Measurements from ENCODE around the gene DALRD3.

Gene DALRD3

GRCh38 chr3:48989126-48989795, 29.1 kb downstream of the DALRD3 start:
- Histone ChIP-seq H3K36me3 (ENCODE audit: control insufficient read depth in 1 of 2, insufficient read depth in 2 of 2, low read length in 2 of 2) (peaks cover 5 to 9% of the 10 kb centered on the region in 2 experiments), H3K27ac (ENCODE audit: low read depth, low read length) (peak overlapping the region; percentile 82), H4K8ac (ENCODE audit: low read depth, low read length) (peak overlapping the region; percentile 66), H3K4me1 (ENCODE audit: control insufficient read depth in 1 of 2, insufficient read depth in 2 of 2, low read length in 2 of 2) (peaks cover 13 to 15% of the 10 kb centered on the region in 2 experiments), H3K9ac (ENCODE audit: low read length) (peak overlapping the region; percentile 11), H3K79me1 (ENCODE audit: low read length) (peaks cover 10% of the 10 kb centered on the region), H4K12ac (ENCODE audit: low read depth, low read length) (peak overlapping the region; percentile 46), H3K14ac (ENCODE audit: low read length) (peak overlapping the region; percentile 54), H2AK5ac (ENCODE audit: low read length) (peak overlapping the region; percentile 44), H3K27me3 (ENCODE audit: insufficient read depth, low read length) (no peaks in the 10 kb centered on the region), H2BK5ac (ENCODE audit: low read depth, low read length, poor library complexity) (peak overlapping the region; percentile 59), H2BK120ac (ENCODE audit: insufficient read depth, low read length, poor library complexity) (peak overlapping the region; percentile 41), H3K4ac (ENCODE audit: low read depth, low read length) (no peak overlapping the region), H3K79me2 (ENCODE audit: control insufficient read depth, insufficient read depth, low read length, poor library complexity) (peaks cover 3% of the 10 kb centered on the region), H3K4me2 (ENCODE audit: low read length) (peak overlapping the region; percentile 89), H3K18ac (ENCODE audit: low read length) (peak overlapping the region; percentile 47), H3K9me3 (ENCODE audit: insufficient read depth, low read depth, low read length) (no peaks in the 10 kb centered on the region), H4K91ac (ENCODE audit: low read depth, low read length) (peak overlapping the region; percentile 41), H2BK12ac (ENCODE audit: low read length) (peak overlapping the region; percentile 51), H2AFZ (ENCODE audit: insufficient read depth, low read length, poor library complexity) (no peak overlapping the region), H3K23ac (ENCODE audit: low read length) (no peak overlapping the region), H3K4me3 (ENCODE audit: low read depth, low read length) (peak overlapping the region; percentile 78)
- no peak for DNase-seq
- no CpG with 5 or more reads among the region's 21 CpGs for WGBS (ENCODE audit: extremely low coverage, insufficient coverage, insufficient read length)

- Histone ChIP-seq H3K4me1 (ENCODE audit: control insufficient read depth in 1 of 2, insufficient read depth in 2 of 2, low read length in 2 of 2) (peaks cover 11 to 13% of the 10 kb centered on the region in 2 experiments), H2AFZ (ENCODE audit: insufficient read depth, low read length, poor library complexity) (no peak overlapping the region), H2BK120ac (ENCODE audit: insufficient read depth, low read length, poor library complexity) (no peak overlapping the region), H3K14ac (ENCODE audit: low read length) (no peak overlapping the region), H3K4ac (ENCODE audit: low read depth, low read length) (no peak overlapping the region), H4K8ac (ENCODE audit: low read depth, low read length) (no peak overlapping the region), H3K4me3 (ENCODE audit: low read depth, low read length) (no peak overlapping the region), H3K27ac (ENCODE audit: low read depth, low read length) (no peak overlapping the region), H3K23ac (ENCODE audit: low read length) (no peak overlapping the region), H4K12ac (ENCODE audit: low read depth, low read length) (no peak overlapping the region), H3K4me2 (ENCODE audit: low read length) (no peak overlapping the region), H4K91ac (ENCODE audit: low read depth, low read length) (no peak overlapping the region), H3K9me3 (ENCODE audit: insufficient read depth, low read depth, low read length) (no peaks in the 10 kb centered on the region), H2BK12ac (ENCODE audit: low read length) (no peak overlapping the region), H3K79me1 (ENCODE audit: low read length) (peaks cover 10% of the 10 kb centered on the region), H2AK5ac (ENCODE audit: low read length) (no peak overlapping the region), H3K79me2 (ENCODE audit: control insufficient read depth, insufficient read depth, low read length, poor library complexity) (peaks cover 3% of the 10 kb centered on the region), H2BK5ac (ENCODE audit: low read depth, low read length, poor library complexity) (no peak overlapping the region), H3K9ac (ENCODE audit: low read length) (peak overlapping the region; percentile 28), H3K27me3 (ENCODE audit: insufficient read depth, low read length) (no peaks in the 10 kb centered on the region), H3K36me3 (ENCODE audit: control insufficient read depth in 1 of 2, insufficient read depth in 2 of 2, low read length in 2 of 2) (peaks cover 24 to 34% of the 10 kb centered on the region in 2 experiments), H3K18ac (ENCODE audit: low read length) (no peak overlapping the region)
- no peak for DNase-seq
- no CpG with 5 or more reads among the region's 7 CpGs for WGBS (ENCODE audit: extremely low coverage, insufficient coverage, insufficient read length)
These were observed 32.5 kb downstream of the DALRD3 start for GRCh38 chr3:48985831-48986376.

DNA sequence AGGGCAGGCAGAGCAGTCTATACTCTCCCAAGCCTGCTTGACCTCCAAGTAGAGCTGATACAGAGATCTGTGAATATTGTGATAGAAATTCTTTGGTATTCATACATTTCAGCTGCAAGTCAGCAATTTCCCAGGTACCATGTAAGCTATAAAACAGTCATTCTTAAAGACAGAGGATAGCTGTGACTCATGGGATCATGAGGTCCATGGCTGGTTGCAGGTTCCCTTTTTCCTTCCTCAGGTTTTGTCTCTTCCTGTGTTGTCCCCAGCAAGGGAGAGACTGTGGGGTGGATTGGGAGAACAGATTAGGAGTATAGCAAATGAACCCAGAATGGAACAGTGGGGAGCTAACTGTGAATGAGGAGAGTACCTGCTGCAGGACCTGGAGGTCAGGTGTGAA, 33.7 kb downstream of the DALRD3 start:
- peaks cover 6 to 7% of the 10 kb centered on the region in 2 experiments for H3K4me1 ChIP-seq (ENCODE audit: control insufficient read depth in 1 of 2, insufficient read depth in 2 of 2, low read length in 2 of 2)
- H3K79me2 ChIP-seq (ENCODE audit: control insufficient read depth, insufficient read depth, low read length, poor library complexity), result no peaks in the 10 kb centered on the region
- no peak overlapping the region for H3K18ac ChIP-seq (ENCODE audit: low read length)
- H3K14ac ChIP-seq (ENCODE audit: low read length), result no peak overlapping the region
- no peaks in the 10 kb centered on the region for H3K27me3 ChIP-seq (ENCODE audit: insufficient read depth, low read length)
- H3K4me2 ChIP-seq (ENCODE audit: low read length), result no peak overlapping the region
- peaks cover 32 to 43% of the 10 kb centered on the region in 2 experiments for H3K36me3 ChIP-seq (ENCODE audit: control insufficient read depth in 1 of 2, insufficient read depth in 2 of 2, low read length in 2 of 2)
- H4K8ac ChIP-seq (ENCODE audit: low read depth, low read length), result no peak overlapping the region
- no peak overlapping the region for H4K12ac ChIP-seq (ENCODE audit: low read depth, low read length)
- no peaks in the 10 kb centered on the region for H3K9me3 ChIP-seq (ENCODE audit: insufficient read depth, low read depth, low read length)
- no peak overlapping the region for H3K4me3 ChIP-seq (ENCODE audit: low read depth, low read length)
- H2AFZ ChIP-seq (ENCODE audit: insufficient read depth, low read length, poor library complexity), result no peak overlapping the region
- H3K23ac ChIP-seq (ENCODE audit: low read length), result no peak overlapping the region
- no peak for DNase-seq
- H3K4ac ChIP-seq (ENCODE audit: low read depth, low read length), result no peak overlapping the region
- H3K9ac ChIP-seq (ENCODE audit: low read length), result no peak overlapping the region
- no peak overlapping the region for H2AK5ac ChIP-seq (ENCODE audit: low read length)
- no peak overlapping the region for H2BK120ac ChIP-seq (ENCODE audit: insufficient read depth, low read length, poor library complexity)
- H3K27ac ChIP-seq (ENCODE audit: low read depth, low read length), result no peak overlapping the region
- no peak overlapping the region for H2BK12ac ChIP-seq (ENCODE audit: low read length)
- no peak overlapping the region for H2BK5ac ChIP-seq (ENCODE audit: low read depth, low read length, poor library complexity)
- H4K91ac ChIP-seq (ENCODE audit: low read depth, low read length), result no peak overlapping the region
- peaks cover 4% of the 10 kb centered on the region for H3K79me1 ChIP-seq (ENCODE audit: low read length)

- Histone ChIP-seq H3K9me3 (ENCODE audit: insufficient read depth, low read depth, low read length) (no peaks in the 10 kb centered on the region), H3K79me2 (ENCODE audit: control insufficient read depth, insufficient read depth, low read length, poor library complexity) (no peaks in the 10 kb centered on the region), H2BK12ac (ENCODE audit: low read length) (no peak overlapping the region), H3K4me2 (ENCODE audit: low read length) (no peak overlapping the region), H3K79me1 (ENCODE audit: low read length) (no peaks in the 10 kb centered on the region), H4K8ac (ENCODE audit: low read depth, low read length) (no peak overlapping the region), H3K27me3 (ENCODE audit: insufficient read depth, low read length) (no peaks in the 10 kb centered on the region), H3K27ac (ENCODE audit: low read depth, low read length) (no peak overlapping the region), H2BK120ac (ENCODE audit: insufficient read depth, low read length, poor library complexity) (no peak overlapping the region), H3K4me3 (ENCODE audit: low read depth, low read length) (peak overlapping the region; percentile 30), H4K91ac (ENCODE audit: low read depth, low read length) (no peak overlapping the region), H3K36me3 (ENCODE audit: control insufficient read depth in 1 of 2, insufficient read depth in 2 of 2, low read length in 2 of 2) (peaks cover 37 to 54% of the 10 kb centered on the region in 2 experiments), H4K12ac (ENCODE audit: low read depth, low read length) (no peak overlapping the region), H3K23ac (ENCODE audit: low read length) (no peak overlapping the region), H2BK5ac (ENCODE audit: low read depth, low read length, poor library complexity) (no peak overlapping the region), H3K4me1 (ENCODE audit: control insufficient read depth in 1 of 2, insufficient read depth in 2 of 2, low read length in 2 of 2) (peaks cover 0 to 2% of the 10 kb centered on the region in 2 experiments), H2AFZ (ENCODE audit: insufficient read depth, low read length, poor library complexity) (no peak overlapping the region), H3K14ac (ENCODE audit: low read length) (no peak overlapping the region), H3K9ac (ENCODE audit: low read length) (no peak overlapping the region), H3K18ac (ENCODE audit: low read length) (no peak overlapping the region), H2AK5ac (ENCODE audit: low read length) (no peak overlapping the region), H3K4ac (ENCODE audit: low read depth, low read length) (no peak overlapping the region)
- no CpG with 5 or more reads among the region's 4 CpGs for WGBS (ENCODE audit: extremely low coverage, insufficient coverage, insufficient read length)
- DNase-seq, result no peak
These were observed 35.3 kb downstream of the DALRD3 start for GRCh38 chr3:48983096-48983495.
